Activated CD8-positive, alpha-beta memory T cell treated with anti-CD3 and anti-CD28 coated beads, Interleukin-2, amount 50 U/mL, for 1 hour (primary cell): ENCODE results near the gene ARHGEF37.
"Not testable (repeated sequence)": the region's sequence is repeated elsewhere in the genome, so short reads cannot be mapped to it uniquely, and the experiment has no call there.

Experiments
- DNase-seq: peaks from one replicate; pipeline ENCODE4 v3.0.0-alpha.2; 2020; ENCODE audit errors: extremely low read depth

ARHGEF37 gene

DNA sequence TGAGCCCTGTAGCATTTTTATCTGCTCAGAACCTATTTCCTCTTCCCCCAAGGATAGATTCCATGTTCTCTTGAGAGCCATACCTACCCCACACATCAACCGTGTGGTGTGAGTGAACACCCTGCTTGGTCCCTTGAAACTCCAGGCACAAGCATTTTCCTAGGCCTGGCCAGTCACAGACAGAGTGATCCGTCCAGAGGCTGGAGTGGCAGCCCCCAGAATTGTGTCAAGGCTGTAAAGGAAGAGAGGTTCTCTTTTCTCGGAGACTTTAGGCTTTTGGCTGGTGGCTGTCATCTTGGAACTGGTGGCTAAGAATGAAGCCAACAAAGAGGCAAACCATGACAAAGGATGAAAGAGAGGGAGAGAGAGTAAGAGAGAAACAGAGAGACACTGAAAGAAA lies 66.0 kb downstream of the ARHGEF37 start:
- DNase-seq, result no peak

DNA sequence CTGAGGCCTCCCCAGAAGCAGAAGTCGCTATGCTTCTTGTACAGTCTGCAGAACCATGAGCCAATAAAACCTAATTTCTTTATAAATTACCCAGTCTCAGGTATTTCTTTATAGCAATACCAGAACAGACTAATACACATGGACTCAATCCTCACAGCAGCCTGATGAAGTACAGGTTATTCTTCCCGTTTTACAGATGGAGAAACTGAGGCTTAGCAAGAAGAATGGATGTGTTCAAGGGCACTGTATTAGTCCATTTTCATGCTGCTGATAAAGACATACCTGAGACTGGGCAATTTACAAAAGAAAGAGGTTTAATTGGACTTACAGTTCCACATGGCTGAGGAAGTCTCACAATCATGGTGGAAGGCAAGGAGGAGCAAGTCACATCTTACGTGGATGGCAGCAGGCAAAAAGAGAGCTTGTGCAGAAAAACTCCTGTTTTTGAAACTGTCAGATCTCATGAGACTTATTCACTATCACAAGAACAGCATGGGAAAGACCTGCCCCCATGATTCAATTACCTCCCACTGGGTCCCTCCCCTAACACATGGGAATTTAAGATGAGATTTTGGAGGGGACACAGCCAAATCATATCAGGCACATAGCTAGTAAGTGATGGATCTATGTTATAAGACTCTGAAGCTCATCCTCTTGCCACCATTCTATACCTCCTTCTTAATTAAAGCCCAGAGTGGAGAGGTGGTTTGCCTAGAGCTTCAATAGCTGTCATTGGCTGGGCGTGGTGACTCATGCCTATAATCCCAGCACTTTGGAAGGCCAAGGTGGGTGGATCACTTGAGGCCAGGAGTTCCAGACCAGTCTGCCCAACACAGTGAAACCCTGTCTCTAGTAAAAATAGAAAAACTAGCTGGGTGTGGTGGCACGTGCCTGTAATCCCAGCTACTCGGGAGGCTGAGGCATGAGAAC lies 67.4 kb downstream of the ARHGEF37 start:
- not testable (repeated sequence) for DNase-seq

DNA sequence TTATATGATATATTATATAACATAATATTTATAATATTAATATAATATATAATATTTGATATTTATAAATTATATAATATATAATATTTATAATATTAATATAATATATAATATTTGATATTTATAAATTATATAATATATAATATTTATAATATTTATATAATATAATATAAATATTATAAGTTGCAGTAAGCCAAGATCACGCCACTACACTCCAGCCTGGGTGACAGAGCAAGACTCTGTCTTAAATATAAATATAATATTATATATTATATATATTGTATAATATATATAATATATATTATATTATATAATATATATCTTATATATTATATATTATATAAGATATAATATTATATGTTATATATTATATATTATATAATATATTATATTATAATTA lies 68.4 kb downstream of the ARHGEF37 start:
- DNase-seq, result not testable (repeated sequence)

DNA sequence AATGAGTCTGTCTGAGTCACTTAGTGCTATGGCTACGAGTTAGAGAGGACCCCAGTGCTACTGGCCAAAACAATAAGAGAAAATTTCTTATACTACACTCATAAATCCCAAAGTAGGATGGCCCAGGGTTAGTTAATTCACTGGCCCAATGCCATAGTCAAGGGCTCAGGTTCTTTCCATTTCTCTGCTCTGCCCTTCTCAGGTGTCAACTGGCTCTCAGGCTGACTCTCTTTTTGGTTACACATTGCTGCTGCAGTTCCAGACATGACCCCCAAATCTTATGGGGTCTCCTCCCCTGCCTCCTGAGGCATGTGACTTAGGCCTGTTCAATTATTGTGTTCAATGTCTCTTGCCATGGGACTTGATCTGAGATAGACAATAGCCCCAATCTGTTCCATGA lies 70.4 kb downstream of the ARHGEF37 start:
- no peak for DNase-seq

DNA sequence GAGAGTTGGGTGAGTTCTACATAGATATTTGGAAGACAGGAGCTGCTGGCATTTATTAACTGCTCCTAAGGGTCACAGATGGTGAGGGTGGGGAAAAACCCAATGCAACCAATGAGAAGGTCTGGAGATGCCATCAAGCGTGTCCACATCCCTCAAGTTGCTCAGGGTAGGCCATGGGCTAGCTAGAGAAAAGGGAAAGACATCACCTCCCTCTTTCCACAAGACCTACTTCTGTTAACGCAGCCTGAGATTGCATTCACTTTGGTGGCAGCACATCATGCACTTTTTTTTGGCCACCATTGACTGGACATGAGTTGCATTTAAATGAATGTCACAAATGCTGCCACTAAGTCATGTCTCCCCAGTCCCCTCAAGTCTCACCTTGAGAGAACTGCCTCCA lies 71.4 kb downstream of the ARHGEF37 start:
- no peak for DNase-seq

DNA sequence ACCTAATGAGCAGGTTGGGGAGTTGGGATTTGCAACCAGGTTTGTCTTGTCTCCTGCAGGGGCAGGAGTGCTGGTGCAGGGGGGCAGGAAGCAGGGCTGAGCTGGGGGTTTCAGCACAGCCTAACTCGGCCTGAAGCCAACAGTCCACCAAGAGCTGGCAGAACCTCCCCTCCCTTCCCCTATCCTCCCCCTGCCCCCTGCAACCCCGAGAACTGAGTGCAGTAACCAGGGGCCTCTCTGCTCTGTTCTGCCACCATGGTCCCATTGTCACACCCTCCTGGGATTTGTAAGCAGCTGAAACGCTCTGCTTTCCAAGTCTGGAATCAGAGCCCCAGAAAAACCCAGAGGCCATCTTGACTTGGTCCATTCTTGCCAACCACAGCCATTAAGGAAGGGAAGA lies 72.9 kb downstream of the ARHGEF37 start:
- no peak for DNase-seq

DNA sequence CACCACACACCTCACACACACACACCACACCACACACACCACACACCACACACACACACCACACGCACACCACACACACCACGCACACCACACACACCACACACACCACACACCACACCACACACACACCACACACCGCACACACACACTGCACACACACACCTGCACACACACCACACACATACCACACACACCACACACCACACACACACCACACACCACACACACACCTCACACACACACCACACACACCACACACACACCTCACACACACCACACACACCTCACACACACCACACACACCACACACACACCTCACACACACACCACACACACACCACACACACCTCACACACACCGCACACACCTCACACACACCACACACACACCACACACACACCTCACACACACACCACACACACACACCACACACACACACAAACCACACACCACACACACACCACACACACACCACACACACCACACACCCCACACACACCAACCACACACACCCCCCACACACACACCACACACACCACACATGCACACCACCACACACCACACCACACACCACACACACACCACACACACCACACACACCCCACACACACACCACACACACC lies 73.7 kb downstream of the ARHGEF37 start:
- DNase-seq, result no peak

DNA sequence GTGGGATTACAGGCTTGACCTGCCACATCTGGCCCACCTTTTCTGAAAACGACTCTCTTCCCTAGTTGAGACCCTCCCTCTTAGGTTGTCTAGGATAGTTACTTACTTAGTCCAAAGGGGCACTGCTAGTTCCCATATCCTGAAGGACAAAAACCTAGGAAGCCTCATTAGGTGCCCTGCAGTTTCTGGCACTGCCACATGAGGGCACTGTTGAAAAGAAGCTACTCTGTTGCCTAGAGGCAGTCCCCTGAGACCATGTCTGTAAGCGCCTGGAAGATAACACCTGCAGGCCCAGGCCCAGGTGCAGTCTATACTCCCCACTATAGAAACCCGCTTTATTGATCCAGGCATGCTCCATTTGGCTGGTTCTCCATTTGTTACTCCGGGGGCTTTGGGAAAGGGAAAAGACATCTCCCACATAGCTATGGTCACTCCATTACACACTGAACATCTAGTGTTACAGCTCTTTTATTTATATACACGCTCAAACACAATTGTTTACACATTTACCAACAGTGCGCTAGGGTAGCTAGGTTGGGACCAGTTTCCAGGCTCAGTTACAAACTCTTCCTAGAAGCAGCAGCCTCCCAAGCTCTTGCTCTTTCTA lies 75.4 kb downstream of the ARHGEF37 start:
- DNase-seq, result no peak

DNA sequence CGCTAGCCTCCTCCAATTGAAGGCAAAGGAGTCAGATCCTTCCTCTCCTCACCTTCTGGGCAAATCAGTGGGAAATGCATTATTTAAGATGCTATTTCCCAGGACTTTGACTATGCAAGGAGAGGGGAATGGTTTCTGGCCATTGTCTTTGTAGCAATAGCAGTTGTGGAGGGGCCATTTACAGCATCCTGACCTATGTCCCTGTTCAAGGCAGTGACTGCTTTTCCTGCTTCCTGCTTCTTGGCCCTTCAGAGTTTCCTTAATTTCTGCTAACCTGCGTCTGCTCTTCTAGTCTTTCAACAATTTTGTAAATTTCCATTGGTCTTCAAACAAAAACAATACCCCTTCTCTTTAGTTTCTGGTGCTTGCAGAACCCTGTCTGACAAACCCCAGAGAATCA lies 76.0 kb downstream of the ARHGEF37 start:
- DNase-seq, result no peak

DNA sequence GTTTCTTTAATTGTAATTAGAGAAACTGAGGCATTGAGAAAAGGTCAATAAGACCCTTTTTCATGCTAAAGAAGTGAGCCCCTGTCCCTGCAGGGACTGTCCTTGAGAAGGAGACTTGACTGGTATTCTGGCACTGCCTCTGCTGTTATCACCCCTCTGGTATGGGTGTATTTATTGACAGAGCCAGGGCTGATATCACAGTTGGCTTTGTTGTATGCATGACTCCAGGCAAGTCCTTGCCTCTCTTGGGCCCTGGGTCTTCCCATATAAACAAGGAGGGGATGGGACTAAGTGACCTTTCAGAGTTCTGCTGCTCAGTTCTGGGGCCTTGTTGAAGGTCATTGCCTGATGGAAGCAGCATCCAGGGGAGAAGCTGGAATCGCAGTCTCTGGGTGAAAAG lies 77.0 kb downstream of the ARHGEF37 start:
- DNase-seq, result no peak

DNA sequence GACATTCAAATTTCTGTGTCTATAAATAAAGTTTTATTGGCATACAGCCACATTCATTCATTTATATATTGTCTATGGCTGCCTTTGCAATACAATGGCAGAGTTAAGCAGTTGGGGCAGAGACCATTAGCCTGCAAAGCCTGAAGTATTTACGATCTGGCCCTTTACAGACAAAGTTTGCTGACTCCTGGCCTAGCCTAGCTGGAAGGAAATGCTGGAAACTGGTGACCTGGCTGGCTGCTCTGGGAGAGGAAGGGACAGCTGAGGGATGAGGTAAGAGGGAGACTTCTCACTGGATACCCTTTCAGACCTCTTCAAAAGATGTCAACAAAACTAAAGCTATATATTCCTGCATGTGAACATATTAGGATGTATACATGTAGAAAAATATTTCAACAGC lies 82.8 kb downstream of the ARHGEF37 start:
- no peak for DNase-seq

DNA sequence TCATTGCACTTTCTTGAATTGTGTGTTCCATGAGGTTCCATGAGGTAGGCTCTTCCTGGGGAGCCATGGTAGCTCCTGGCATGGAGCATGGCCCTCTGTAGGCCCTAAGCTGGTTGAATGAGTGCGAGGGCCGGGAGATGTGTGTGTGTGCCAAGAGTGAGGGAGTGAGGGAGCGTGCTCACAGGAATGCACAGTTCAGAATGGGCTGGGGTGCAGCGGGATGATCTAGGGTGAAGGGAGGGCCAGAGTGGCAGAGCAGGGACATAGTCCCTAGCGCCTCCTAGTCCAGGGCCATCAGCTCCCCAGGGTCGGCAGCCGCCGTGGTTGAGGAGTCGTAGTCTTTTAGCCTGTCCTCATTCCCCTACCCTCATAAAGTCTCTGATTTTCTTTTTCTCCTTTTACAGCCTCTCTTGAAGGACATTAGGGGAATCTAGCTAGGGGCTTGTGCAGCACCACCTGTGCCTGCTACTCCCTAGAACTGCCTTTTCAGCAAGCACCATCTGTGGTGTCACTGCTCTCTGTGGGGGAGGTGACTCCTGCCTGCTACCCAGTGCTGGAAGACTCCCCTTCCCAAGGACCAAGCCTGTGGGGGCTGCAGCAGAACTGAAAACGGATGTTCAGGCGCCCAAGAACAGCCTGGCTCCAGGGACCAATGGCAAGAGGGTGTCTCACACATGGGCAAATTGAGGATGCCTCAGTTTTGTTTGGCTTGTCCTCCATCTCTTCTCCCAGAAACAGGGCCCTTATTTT lies 83.5 kb downstream of the ARHGEF37 start:
- DNase-seq, result no peak

DNA sequence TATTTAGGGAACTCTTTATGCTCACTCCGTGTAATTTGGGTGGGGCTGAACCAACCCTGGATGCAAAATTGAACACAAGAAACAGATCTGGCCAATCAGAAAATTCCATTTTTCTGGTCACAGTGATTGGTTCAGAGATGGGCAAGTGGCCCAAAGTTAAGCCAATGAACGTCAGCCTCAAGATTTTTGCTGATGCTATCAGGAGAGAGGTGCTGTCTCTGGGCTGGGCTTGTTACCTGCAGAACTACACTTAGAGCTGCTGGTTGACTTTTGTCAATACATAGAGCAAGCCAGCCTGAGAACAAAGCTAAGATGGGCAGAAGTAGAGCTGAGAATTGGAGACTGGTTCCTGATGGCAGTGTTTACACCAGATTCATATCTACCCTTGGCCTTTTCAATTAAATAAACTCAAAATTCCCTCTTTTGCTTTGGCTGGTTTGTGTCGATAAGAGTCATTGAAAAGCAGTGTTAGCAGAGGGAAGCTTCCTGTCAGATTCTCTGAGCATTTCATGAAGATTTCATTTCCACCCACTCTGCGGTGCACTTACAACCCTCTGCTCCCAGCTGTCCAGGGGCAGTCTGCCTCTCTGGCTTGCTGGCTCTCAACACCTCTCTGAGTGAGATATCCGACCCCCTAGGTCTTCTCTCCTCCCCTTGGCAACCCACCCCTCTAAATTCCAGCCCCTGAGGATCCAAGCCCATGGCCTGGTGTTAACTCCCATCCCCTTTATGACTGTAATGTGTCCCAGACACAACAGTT lies 84.3 kb downstream of the ARHGEF37 start:
- no peak for DNase-seq

DNA sequence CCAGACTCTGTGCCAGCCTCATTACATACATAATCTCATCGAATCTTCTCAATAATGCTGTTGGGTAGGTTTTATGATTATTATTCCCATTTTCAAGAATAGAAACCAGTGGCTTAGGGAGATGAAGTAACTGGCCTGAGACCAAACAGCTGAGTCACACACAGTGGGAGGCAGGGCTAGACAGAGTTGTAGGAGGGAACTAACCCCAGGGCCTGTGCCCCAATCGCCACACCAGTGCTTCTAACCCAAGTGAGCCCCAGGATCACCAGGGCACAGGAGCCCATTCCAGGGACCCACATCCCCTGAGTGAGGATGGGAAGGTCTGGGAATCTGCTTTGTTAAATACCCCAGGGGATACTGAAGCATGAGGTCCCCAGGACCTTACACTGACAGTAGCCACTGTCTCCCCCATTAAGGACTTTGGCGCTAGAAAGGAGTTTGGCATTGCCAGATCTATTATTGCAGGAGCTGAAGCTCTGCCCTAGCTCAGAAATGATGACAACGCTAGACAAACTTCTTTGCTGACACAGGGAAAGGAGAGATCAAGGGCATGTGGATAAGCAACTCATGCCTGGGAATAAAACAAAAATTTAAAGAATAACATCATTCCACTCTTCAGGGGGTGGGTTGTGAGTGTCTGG lies 85.0 kb downstream of the ARHGEF37 start:
- DNase-seq, result no peak

DNA sequence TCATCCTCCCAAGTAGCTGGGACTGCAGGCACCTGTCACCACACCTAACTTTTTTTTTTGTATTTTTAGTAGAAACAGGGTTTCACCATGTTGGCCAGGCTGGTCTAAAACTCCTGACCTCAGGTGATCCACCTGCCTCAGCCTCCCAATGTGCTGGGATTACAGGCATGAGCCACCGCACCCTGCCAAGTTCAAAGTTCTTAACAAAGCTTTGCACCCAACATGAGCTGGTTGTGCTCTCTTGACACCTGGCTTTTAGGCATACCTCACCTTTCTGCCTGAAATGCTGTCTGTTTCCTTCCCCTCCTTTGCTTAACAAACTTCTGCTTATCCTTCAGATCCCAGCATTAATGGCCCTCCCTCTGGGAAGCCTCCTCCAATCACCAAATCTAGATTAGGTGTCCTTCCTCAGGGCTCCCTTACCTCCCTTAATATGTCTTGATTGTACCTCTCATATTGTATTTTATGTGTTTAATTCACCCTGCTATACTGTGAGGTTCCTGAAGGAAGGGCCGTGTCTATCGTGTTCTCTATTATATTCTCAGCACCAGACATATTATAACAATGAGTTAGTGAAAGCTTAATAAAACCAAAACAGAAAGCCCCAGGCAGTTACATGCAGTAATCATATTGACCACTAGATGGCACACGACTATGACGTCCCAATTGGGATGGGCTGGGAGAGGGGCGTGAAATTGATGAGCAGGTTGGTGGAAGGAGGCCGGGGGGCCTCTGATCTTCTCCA lies 86.0 kb downstream of the ARHGEF37 start:
- no peak for DNase-seq

DNA sequence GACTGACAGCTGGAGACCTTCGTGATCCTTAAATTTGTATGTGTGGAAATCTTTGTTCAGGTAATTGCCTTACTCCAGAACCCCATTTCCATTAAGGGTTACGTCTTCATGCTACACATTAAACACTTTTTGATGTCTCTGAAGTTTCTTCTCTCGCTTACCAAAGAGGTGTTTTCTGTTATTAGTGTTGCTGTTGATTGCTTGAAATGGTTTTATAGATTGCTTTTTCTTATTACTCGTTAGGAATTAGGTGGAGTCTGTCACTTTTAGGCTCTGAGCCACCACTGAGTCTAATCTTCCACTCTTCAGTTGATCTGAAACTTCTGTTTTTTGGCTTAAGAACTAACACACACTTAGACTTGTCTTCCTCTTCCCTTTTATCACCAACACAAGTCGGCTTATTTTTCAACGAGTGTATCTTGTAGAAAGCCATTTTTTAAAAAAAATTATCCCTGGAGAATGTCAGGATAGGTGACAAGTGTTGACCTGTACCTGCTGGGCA lies 86.6 kb downstream of the ARHGEF37 start:
- no peak for DNase-seq

DNA sequence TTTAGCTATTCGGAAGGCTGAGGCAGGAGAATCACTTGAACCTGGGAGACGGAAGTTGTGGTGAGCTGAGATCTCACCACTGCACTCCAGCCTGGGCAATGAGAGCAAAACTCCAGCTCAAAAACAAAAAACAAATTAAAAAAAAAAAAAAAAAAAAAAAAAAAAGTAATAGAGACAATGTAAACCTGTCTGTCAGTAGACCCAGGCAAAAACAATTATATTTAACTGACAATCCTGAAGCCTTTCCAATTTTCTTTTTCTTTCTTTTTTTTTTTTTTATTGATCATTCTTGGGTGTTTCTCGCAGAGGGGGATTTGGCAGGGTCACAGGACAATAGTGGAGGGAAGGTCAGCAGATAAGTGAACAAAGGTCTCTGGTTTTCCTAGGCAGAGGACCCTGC lies 88.0 kb downstream of the ARHGEF37 start:
- DNase-seq, result not testable (repeated sequence)

DNA sequence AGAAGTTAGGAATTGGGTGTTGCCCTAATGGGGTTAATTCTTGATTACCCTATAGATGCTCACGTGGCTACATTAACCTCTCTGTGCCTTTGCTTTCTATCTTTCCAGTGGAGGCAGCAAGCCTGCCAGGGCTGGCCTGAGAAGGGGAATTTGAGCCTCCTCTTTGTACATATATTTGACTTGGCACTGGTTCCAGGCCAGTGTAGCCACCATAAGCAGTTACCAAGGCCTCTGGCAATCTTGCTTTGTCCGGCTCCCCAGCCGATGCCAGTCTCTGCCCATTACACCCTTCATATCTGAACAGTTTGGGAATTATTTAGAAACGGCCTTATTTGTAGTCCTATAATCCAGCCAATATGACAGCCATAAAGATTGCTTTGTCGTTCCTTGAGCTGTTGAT lies 90.2 kb downstream of the ARHGEF37 start:
- no peak for DNase-seq

DNA sequence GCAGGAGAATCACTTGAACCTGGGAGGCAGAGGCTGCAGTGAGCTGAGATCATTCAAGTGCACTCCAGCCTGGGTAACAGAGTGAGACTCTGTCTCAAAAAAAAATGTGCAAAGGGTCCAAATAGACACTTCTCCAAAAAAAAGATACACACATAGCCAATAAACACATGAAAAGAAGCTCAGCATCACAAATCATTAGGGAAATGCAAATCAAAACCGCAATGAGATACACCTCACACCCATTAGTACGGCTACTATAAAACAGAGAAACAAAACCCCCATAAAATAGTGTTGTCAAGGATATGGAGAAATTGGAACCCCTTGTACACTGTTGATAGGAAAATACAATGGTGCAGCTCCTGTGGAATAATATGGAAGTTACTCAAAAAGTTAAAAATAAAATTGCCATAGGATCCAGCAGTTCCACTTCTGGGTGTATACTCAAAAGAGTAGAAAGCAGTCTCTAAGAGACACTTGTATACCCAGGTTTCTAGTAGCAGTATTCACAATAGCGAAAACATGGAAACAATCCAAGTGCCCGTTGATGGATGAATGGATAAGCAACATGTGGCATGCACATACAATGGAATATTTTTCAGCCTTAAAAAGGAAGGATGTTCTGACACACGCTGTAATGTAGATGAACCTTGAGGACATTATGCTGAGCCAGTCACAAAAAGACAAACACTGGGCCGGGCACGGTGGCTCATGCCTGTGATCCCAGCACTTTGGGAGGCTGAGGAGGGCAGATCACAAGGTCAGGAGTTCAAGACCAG lies 91.6 kb downstream of the ARHGEF37 start:
- no peak for DNase-seq
